HepG2 (cell line): ENCODE measurements around the gene CNBD2. TPM values are rescaled to one million over a fixed set of nuclear protein-coding genes. Genes with fewer than 3 reads are reported as not detected.
A peak's percentile ranks its signal among the peaks of the same experiment; 100 is the strongest.

ENCODE experiments used
- ADNP ChIP-seq: sonication (generic); formaldehyde crosslinking; IDR thresholded peaks from 2 replicates; pipeline ENCODE4 v1.4.0; 2020; ENCODE audit warnings: missing genetic modification reagents
- BCL6 ChIP-seq: IDR thresholded peaks from 2 replicates; pipeline ENCODE4 v1.6.1; 2016; ENCODE audit warnings: missing genetic modification reagents, missing compliant biosample characterization
- DMTF1 ChIP-seq: sonication (generic); formaldehyde crosslinking; IDR thresholded peaks from 2 replicates; pipeline ENCODE4 v1.4.0; 2020; ENCODE audit warnings: mild to moderate bottlenecking, missing genetic modification reagents
- FOXK2 ChIP-seq: fragments of 450-650 bp; IDR thresholded peaks from 2 replicates; pipeline ENCODE4 v1.6.1; 2016
- HHEX ChIP-seq: IDR thresholded peaks from 2 replicates; pipeline ENCODE4 v1.6.1; 2016; ENCODE audit warnings: control low read depth
- HMG20B ChIP-seq: conservative IDR thresholded peaks from 2 replicates; pipeline ENCODE4 v1.6.1; 2016; ENCODE audit warnings: missing genetic modification reagents, missing compliant biosample characterization
- KAT7 ChIP-seq: IDR thresholded peaks from 2 replicates; pipeline ENCODE4 v1.6.1; 2018; ENCODE audit warnings: borderline replicate concordance, missing compliant biosample characterization
- MAFF ChIP-seq: IDR thresholded peaks from 2 replicates; pipeline ENCODE4 v1.6.1; 2011; ENCODE audit warnings: low read depth, low read length, improper control_type of control experiment
- MTA3 ChIP-seq: sonication (generic); formaldehyde crosslinking; IDR thresholded peaks from 2 replicates; pipeline ENCODE4 v1.4.0; 2020; ENCODE audit warnings: missing genetic modification reagents
- MTF2 ChIP-seq: sonication (generic); formaldehyde crosslinking; IDR thresholded peaks from 2 replicates; pipeline ENCODE4 v1.5.0; 2020; ENCODE audit warnings: missing genetic modification reagents, borderline replicate concordance
- NR2F2 ChIP-seq: IDR thresholded peaks from 2 replicates; pipeline ENCODE4 v1.6.1; 2012; ENCODE audit warnings: low read depth, inconsistent platforms, borderline replicate concordance
- SIX1 ChIP-seq: sonication (generic); formaldehyde crosslinking; IDR thresholded peaks from 2 replicates; pipeline ENCODE4 v1.4.0; 2020; ENCODE audit warnings: missing genetic modification reagents, borderline replicate concordance
- TBX2 ChIP-seq: sonication (generic); formaldehyde crosslinking; IDR thresholded peaks from 2 replicates; pipeline ENCODE4 v1.5.0; 2020; ENCODE audit warnings: missing genetic modification reagents, mild to moderate bottlenecking, borderline replicate concordance
- THRA ChIP-seq: sonication (generic); formaldehyde crosslinking; IDR thresholded peaks from 2 replicates; pipeline ENCODE4 v1.4.0; 2020; ENCODE audit warnings: missing genetic modification reagents, borderline replicate concordance
- YEATS2 ChIP-seq: sonication (generic); formaldehyde crosslinking; IDR thresholded peaks from 2 replicates; pipeline ENCODE4 v1.4.0; 2020; ENCODE audit warnings: missing genetic modification reagents, borderline replicate concordance
- ZBTB7B ChIP-seq: sonication (generic); formaldehyde crosslinking; IDR thresholded peaks from 2 replicates; pipeline ENCODE4 v1.4.0; 2020; ENCODE audit warnings: missing genetic modification reagents
- ZNF446 ChIP-seq: sonication (generic); formaldehyde crosslinking; IDR thresholded peaks from 2 replicates; pipeline ENCODE4 v1.5.0; 2020; ENCODE audit warnings: mild to moderate bottlenecking, missing genetic modification reagents
- ZNF562 ChIP-seq: sonication (generic); formaldehyde crosslinking; IDR thresholded peaks from 2 replicates; pipeline ENCODE4 v1.8.0; 2022; ENCODE audit warnings: missing genetic modification reagents, borderline replicate concordance
- ZNF7 ChIP-seq: IDR thresholded peaks from 2 replicates; pipeline ENCODE4 v1.6.1; 2016; ENCODE audit warnings: missing biosample characterization, missing genetic modification reagents
- ZNF782 ChIP-seq: sonication (generic); formaldehyde crosslinking; IDR thresholded peaks from 2 replicates; pipeline ENCODE4 v1.4.0; 2020; ENCODE audit warnings: missing genetic modification reagents, mild to moderate bottlenecking, borderline replicate concordance
- ZNF83 ChIP-seq: sonication (generic); formaldehyde crosslinking; IDR thresholded peaks from 2 replicates; pipeline ENCODE4 v1.4.0; 2020; ENCODE audit warnings: missing genetic modification reagents, mild to moderate bottlenecking, borderline replicate concordance
- ZNF879 ChIP-seq: sonication (generic); formaldehyde crosslinking; IDR thresholded peaks from 2 replicates; pipeline ENCODE4 v1.8.1; 2023; ENCODE audit warnings: missing genetic modification reagents
- polyA plus RNA-seq, 8 experiments: library from polyadenylated mRNA; depleted of rRNA in 3 of 8; stranded (reverse) in 7 of 8; unstranded in 1 of 8; fragments of >200 nt; fragmentation: Illumina TruSeq in 4 of 8; extraction: Trizol in 4 of 8; gene quantifications; 2 replicates each; pipeline versions ENCODE4 v1.2.1 to v1.2.3, GENCODE V29; 2011 to 2016; ENCODE audit warnings: low read depth in 4 of 8, missing spikeins in 1 of 8, mixed read lengths in 1 of 8; ENCODE audit not compliant: insufficient read depth in 1 of 8
- total RNA-seq, 5 experiments: library from RNA; depleted of rRNA; stranded (reverse); fragments of >200 nt; fragmentation: Illumina TruSeq; extraction: Trizol; gene quantifications; 2 replicates each; pipeline ENCODE4 v1.2.3, GENCODE V29; 2016; ENCODE audit warnings: low read depth in 1 of 5
- TF ChIP-seq, protein P1 (sequence below): sonication (generic); formaldehyde crosslinking; IDR thresholded peaks from 2 replicates; pipeline ENCODE4 v1.4.0; 2020; ENCODE audit warnings: missing genetic modification reagents
- TF ChIP-seq, protein P2 (sequence below): sonication (generic); formaldehyde crosslinking; IDR thresholded peaks from 2 replicates; pipeline ENCODE4 v1.9.0; 2021; ENCODE audit warnings: missing genetic modification reagents, mild to moderate bottlenecking, borderline replicate concordance

The CNBD2 gene
- total and polyA plus RNA-seq, 2 of the 13 experiments (the other 11 are each of a cell fraction or from before 2014, with no cell fraction given): 12.4 to 22.8 TPM

DNA sequence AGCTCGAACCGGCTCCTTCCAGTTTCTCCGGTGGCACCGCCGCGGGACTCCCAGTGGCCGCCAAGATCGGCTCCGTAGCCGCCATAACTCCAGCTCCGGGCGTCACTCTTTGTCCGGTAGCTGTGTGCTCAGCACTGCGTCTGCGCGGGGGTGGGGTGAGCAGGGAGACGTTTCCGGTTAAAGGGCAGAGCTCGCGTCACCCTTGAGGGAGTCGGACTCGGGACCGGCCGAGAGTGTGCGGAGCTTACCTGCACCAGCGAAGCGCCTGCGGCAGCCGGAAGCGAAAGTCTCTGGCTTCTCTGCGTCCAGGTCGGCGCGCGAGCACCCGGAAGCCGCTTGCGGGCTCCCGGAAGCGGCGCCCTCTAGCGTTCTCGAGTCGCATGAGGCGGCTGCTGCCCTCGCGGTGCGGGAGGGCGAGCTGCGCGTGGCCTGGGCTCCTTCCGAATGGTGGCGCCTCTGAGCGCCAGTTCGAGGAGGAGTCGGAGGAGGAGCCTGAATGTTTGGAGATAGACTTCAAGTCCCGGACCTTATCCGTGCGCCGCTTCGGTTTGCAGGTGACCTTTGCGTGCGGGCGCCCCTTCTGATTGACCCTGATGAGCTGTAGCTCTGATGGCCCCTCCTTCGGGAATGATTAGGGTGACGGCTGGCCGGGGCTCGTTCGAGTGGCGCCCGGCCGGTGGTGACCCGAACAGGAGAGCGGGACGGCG is 14.0 kb upstream of the CNBD2 start, which contains the start of gene SCAND1 (continued):
- TF ChIP-seq ZBTB7B (CRISPR knock-in tag) (peak; percentile 85), ZNF782 (CRISPR knock-in tag) (no peak; the same call in none of the 2 replicates), HHEX (CRISPR knock-in tag) (no peak), NR2F2 (peak; percentile 50; the same call in 1 of the 2 replicates), DMTF1 (no peak; the same call in 1 of the 2 replicates), KAT7 (CRISPR knock-in tag) (peak; percentile 96), FOXK2 (peak; percentile 44; the same call in 1 of the 2 replicates), HMG20B (no peak), ZNF879 (peak; percentile 70; the same call in 1 of the 2 replicates), ADNP (no peak), YEATS2 (CRISPR knock-in tag) (peak; percentile 98), ZNF446 (CRISPR knock-in tag) (peak; percentile 80; the same call in 1 of the 2 replicates), SIX1 (CRISPR knock-in tag) (peak; percentile 5; the same call in 1 of the 2 replicates), MTA3 (CRISPR knock-in tag) (no peak), ZNF83 (CRISPR knock-in tag) (peak; percentile 34), THRA (CRISPR knock-in tag) (peak; percentile 89), ZNF7 (CRISPR knock-in tag) (no peak), TBX2 (CRISPR knock-in tag) (peak; percentile 97), MTF2 (no peak; the same call in 1 of the 2 replicates), BCL6 (CRISPR knock-in tag) (peak; percentile 71), ZNF562 (no peak), MAFF (no peak)
- TF ChIP-seq, protein P1, sequence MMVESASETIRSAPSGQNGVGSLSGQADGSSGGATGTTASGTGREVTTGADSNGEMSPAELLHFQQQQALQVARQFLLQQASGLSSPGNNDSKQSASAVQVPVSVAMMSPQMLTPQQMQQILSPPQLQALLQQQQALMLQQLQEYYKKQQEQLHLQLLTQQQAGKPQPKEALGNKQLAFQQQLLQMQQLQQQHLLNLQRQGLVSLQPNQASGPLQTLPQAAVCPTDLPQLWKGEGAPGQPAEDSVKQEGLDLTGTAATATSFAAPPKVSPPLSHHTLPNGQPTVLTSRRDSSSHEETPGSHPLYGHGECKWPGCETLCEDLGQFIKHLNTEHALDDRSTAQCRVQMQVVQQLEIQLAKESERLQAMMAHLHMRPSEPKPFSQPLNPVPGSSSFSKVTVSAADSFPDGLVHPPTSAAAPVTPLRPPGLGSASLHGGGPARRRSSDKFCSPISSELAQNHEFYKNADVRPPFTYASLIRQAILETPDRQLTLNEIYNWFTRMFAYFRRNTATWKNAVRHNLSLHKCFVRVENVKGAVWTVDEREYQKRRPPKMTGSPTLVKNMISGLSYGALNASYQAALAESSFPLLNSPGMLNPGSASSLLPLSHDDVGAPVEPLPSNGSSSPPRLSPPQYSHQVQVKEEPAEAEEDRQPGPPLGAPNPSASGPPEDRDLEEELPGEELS (CRISPR knock-in tag): peak; percentile 76
- TF ChIP-seq, protein P2, sequence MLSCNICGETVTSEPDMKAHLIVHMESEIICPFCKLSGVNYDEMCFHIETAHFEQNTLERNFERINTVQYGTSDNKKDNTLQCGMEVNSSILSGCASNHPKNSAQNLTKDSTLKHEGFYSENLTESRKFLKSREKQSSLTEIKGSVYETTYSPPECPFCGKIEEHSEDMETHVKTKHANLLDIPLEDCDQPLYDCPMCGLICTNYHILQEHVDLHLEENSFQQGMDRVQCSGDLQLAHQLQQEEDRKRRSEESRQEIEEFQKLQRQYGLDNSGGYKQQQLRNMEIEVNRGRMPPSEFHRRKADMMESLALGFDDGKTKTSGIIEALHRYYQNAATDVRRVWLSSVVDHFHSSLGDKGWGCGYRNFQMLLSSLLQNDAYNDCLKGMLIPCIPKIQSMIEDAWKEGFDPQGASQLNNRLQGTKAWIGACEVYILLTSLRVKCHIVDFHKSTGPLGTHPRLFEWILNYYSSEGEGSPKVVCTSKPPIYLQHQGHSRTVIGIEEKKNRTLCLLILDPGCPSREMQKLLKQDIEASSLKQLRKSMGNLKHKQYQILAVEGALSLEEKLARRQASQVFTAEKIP (CRISPR knock-in tag): no peak
